K562 (cell line): Measurements from ENCODE around the gene ZNF473. TPM values are rescaled to one million over a fixed set of nuclear protein-coding genes. Genes with fewer than 3 reads are reported as not detected.
A peak's percentile ranks its signal among the peaks of the same experiment; 100 is the strongest.

Experiments
- DIDO1 ChIP-seq: fragments of 450-650 bp; IDR thresholded peaks from 2 replicates; pipeline ENCODE4 v1.6.1; 2016; ENCODE audit warnings: low read depth, missing biosample characterization, missing genetic modification characterization
- FOXM1 ChIP-seq, 2 experiments: fragments of 450-650 bp in 1 of 2; sonication (generic) in 1 of 2; formaldehyde crosslinking in 1 of 2; IDR thresholded peaks; 2 replicates each; pipeline versions ENCODE4 v1.6.1 to v1.9.0; 2017 to 2022; ENCODE audit warnings: low read depth in 2 of 2, mild to moderate bottlenecking in 2 of 2, missing genetic modification reagents in 1 of 2, moderate library complexity in 1 of 2
- GTF2A2 ChIP-seq: IDR thresholded peaks from 2 replicates; pipeline ENCODE4 v1.6.1; 2016; ENCODE audit warnings: mild to moderate bottlenecking, missing genetic modification characterization, missing compliant biosample characterization
- MCM3 ChIP-seq: fragments of 450-650 bp; IDR thresholded peaks from 2 replicates; pipeline ENCODE4 v1.6.1; 2016
- PHF8 ChIP-seq: fragments of 200-600 bp; sonication (generic); IDR thresholded peaks from 2 replicates; pipeline ENCODE4 v1.6.1; 2012; ENCODE audit warnings: mixed run types, mild to moderate bottlenecking, inconsistent platforms, low read length, moderate library complexity, borderline replicate concordance
- RAD51 ChIP-seq: fragments of 450-650 bp; IDR thresholded peaks from 2 replicates; pipeline ENCODE4 v1.7.1; 2016; ENCODE audit warnings: low read depth, mild to moderate bottlenecking, borderline replicate concordance
- TOE1 ChIP-seq, 2 experiments: fragments of 450-650 bp in 1 of 2; sonication (generic) in 1 of 2; formaldehyde crosslinking in 1 of 2; IDR thresholded peaks; 2 replicates each; pipeline versions ENCODE4 v1.7.1 to v1.8.0; 2016 to 2022; ENCODE audit warnings: borderline replicate concordance in 2 of 2, mild to moderate bottlenecking in 2 of 2, antibody characterized with exemption in 1 of 2, inconsistent platforms in 1 of 2, low read depth in 1 of 2, missing genetic modification reagents in 1 of 2, moderate library complexity in 1 of 2
- TRIM24 ChIP-seq, 2 experiments: fragments of 450-650 bp; IDR thresholded peaks; 2 replicates each; pipeline ENCODE4 v1.6.1; 2016
- ZNF24 ChIP-seq: fragments of 450-650 bp; IDR thresholded peaks from 2 replicates; pipeline ENCODE4 v1.6.1; 2016
- polyA plus RNA-seq, 8 experiments: library from polyadenylated mRNA; depleted of rRNA in 4 of 8; stranded (reverse) in 5 of 8; unstranded in 3 of 8; fragments of >200 nt; fragmentation: Nextera tagmentation in 2 of 8; fragmentation: Illumina TruSeq in 1 of 8; extraction: Ambion mirVana in 2 of 8; extraction: Trizol in 1 of 8; gene quantifications; 2 replicates each; pipeline versions ENCODE4 v1.2.1 to v1.2.3, GENCODE V29; 2011 to 2014; ENCODE audit warnings: inconsistent platforms in 1 of 8, missing spikeins in 1 of 8
- total RNA-seq, 7 experiments: library from RNA; depleted of rRNA in 6 of 7; stranded (reverse); fragments of >200 nt in 6 of 7; fragmentation: Illumina TruSeq in 2 of 7; extraction: Trizol in 2 of 7; gene quantifications; 2 replicates each; pipeline versions ENCODE4 v1.2.1 to v1.2.3, GENCODE V29; 2011 to 2021; ENCODE audit warnings: low replicate concordance in 1 of 7
- TF ChIP-seq, protein P1 (sequence below): fragments of 450-650 bp; formaldehyde crosslinking; IDR thresholded peaks from 2 replicates; pipeline ENCODE4 v1.4.0; 2022; ENCODE audit warnings: missing genetic modification characterization
- TF ChIP-seq, protein P2 (sequence below), 2 experiments: fragments of 450-650 bp in 1 of 2; IDR thresholded peaks; 2 replicates each; pipeline ENCODE4 v1.6.1; 2011 to 2017; ENCODE audit warnings: low read depth in 2 of 2, antibody characterized with exemption in 1 of 2, borderline replicate concordance in 1 of 2, low read length in 1 of 2, mild to moderate bottlenecking in 1 of 2, mixed read lengths in 1 of 2; ENCODE audit not compliant: control insufficient read depth in 1 of 2
- TF ChIP-seq, protein P3 (sequence below): fragments of 450-650 bp; formaldehyde crosslinking; IDR thresholded peaks from 2 replicates; pipeline ENCODE4 v1.4.0; 2022; ENCODE audit warnings: missing genetic modification characterization
- TF ChIP-seq, protein P4 (sequence below): fragments of 250-450 bp; sonication (Bioruptor Pico); IDR thresholded peaks from 2 replicates; pipeline ENCODE4 v1.9.0; 2021; ENCODE audit warnings: mild to moderate bottlenecking, inconsistent platforms

Gene ZNF473
- total and polyA plus RNA-seq, 9 of the 15 experiments (the other 6 are each of a cell fraction or from before 2014, with no cell fraction given): 8.2 to 34.0 (median 28.5) TPM

DNA sequence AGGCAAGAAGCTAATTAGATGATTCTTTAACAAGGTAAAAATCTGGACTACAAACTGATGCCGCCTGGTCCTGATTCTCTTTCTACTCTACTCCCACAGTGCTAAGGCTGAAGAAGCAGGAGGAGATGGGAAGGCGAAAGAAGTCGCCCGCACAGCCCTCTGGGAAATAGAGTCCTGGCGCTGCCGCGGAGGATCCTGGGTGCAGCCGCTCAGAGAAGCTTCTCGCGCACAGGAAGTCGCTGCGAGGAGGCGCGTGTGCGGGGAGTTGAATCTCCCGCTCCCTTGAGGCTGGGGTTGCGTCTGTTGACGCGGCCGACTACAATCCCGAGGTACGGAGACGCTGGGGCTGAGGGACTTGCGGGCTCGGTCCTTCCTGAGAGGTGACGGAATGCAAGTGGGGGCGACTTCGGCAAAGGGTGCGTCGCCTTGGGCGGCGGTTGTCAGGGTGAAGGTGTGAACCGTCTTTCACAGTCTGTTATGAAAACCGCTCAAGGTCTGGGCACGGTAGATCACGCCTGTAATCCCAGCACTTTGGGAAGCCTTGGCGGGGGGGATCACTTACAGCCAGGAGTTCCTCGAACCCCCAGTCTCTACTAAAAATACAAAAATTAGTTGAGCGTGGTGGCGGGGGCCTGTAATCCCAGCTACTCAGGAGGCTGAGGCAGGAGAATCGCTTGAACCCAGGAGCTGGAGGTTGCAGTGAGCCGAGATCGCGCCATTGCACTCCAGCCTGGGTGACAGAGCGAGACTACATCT lies at the start of gene ZNF473 (continued):
- TF ChIP-seq, protein P1, sequence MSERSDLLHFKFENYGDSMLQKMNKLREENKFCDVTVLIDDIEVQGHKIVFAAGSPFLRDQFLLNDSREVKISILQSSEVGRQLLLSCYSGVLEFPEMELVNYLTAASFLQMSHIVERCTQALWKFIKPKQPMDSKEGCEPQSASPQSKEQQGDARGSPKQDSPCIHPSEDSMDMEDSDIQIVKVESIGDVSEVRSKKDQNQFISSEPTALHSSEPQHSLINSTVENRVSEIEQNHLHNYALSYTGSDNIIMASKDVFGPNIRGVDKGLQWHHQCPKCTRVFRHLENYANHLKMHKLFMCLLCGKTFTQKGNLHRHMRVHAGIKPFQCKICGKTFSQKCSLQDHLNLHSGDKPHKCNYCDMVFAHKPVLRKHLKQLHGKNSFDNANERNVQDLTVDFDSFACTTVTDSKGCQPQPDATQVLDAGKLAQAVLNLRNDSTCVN: peak; percentile 56; the same call in 1 of the 2 replicates
- TF ChIP-seq TRIM24 (IDR thresholded peaks at IDR 0.05) (peak in 1 of 2 experiments; percentile 46; a peak in 1 of 4 replicates), PHF8 (peak; percentile 88; the same call in 1 of the 2 replicates), DIDO1 (tag) (0 out of 2 replicates have a peak, but pooled peaks have one; percentile 42), GTF2A2 (tag) (no peak), FOXM1 (IDR thresholded peaks at IDR 0.05; ENCODE audit: low read depth) (no peak), FOXM1 (CRISPR knock-in tag; IDR thresholded peaks at IDR 0.05; ENCODE audit: low read depth) (0 out of 2 replicates have a peak, but pooled peaks have one; percentile 61), TOE1 (IDR thresholded peaks at IDR 0.05; ENCODE audit: borderline replicate concordance) (no peak; the same call in 1 of the 2 replicates), TOE1 (CRISPR knock-in tag; IDR thresholded peaks at IDR 0.05; ENCODE audit: borderline replicate concordance, low read depth) (peak; percentile 85; the same call in 1 of the 2 replicates), ZNF24 (peak; percentile 58; the same call in 1 of the 2 replicates), RAD51 (no peak), MCM3 (no peak)
- TF ChIP-seq, protein P2, sequence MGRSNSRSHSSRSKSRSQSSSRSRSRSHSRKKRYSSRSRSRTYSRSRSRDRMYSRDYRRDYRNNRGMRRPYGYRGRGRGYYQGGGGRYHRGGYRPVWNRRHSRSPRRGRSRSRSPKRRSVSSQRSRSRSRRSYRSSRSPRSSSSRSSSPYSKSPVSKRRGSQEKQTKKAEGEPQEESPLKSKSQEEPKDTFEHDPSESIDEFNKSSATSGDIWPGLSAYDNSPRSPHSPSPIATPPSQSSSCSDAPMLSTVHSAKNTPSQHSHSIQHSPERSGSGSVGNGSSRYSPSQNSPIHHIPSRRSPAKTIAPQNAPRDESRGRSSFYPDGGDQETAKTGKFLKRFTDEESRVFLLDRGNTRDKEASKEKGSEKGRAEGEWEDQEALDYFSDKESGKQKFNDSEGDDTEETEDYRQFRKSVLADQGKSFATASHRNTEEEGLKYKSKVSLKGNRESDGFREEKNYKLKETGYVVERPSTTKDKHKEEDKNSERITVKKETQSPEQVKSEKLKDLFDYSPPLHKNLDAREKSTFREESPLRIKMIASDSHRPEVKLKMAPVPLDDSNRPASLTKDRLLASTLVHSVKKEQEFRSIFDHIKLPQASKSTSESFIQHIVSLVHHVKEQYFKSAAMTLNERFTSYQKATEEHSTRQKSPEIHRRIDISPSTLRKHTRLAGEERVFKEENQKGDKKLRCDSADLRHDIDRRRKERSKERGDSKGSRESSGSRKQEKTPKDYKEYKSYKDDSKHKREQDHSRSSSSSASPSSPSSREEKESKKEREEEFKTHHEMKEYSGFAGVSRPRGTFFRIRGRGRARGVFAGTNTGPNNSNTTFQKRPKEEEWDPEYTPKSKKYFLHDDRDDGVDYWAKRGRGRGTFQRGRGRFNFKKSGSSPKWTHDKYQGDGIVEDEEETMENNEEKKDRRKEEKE (IDR thresholded peaks at IDR 0.05; ENCODE audit: borderline replicate concordance in 1 of 2, control insufficient read depth in 1 of 2, low read depth in 2 of 2, low read length in 1 of 2): 0 out of 4 replicates have a peak, but pooled peaks of 1 of the 2 experiments have one; percentile 68
- TF ChIP-seq, protein P3, sequence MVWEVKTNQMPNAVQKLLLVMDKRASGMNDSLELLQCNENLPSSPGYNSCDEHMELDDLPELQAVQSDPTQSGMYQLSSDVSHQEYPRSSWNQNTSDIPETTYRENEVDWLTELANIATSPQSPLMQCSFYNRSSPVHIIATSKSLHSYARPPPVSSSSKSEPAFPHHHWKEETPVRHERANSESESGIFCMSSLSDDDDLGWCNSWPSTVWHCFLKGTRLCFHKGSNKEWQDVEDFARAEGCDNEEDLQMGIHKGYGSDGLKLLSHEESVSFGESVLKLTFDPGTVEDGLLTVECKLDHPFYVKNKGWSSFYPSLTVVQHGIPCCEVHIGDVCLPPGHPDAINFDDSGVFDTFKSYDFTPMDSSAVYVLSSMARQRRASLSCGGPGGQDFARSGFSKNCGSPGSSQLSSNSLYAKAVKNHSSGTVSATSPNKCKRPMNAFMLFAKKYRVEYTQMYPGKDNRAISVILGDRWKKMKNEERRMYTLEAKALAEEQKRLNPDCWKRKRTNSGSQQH: 0 out of 2 replicates have a peak, but pooled peaks have one; percentile 18
- TF ChIP-seq, protein P4, sequence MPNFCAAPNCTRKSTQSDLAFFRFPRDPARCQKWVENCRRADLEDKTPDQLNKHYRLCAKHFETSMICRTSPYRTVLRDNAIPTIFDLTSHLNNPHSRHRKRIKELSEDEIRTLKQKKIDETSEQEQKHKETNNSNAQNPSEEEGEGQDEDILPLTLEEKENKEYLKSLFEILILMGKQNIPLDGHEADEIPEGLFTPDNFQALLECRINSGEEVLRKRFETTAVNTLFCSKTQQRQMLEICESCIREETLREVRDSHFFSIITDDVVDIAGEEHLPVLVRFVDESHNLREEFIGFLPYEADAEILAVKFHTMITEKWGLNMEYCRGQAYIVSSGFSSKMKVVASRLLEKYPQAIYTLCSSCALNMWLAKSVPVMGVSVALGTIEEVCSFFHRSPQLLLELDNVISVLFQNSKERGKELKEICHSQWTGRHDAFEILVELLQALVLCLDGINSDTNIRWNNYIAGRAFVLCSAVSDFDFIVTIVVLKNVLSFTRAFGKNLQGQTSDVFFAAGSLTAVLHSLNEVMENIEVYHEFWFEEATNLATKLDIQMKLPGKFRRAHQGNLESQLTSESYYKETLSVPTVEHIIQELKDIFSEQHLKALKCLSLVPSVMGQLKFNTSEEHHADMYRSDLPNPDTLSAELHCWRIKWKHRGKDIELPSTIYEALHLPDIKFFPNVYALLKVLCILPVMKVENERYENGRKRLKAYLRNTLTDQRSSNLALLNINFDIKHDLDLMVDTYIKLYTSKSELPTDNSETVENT (CRISPR knock-in tag): peak; percentile 40; the same call in 1 of the 2 replicates
